Left ventricle myocardium inferior (tissue), 1 donor: ENCODE measurements around the gene TBC1D12. TPM values are rescaled to one million over a fixed set of nuclear protein-coding genes. Genes with fewer than 3 reads are reported as not detected.

Experiments
- DNase-seq: peaks from one replicate; pipeline ENCODE4 v3.0.0-alpha.2; 2020
- H3K27ac ChIP-seq: fragments of 200-600 bp; replicated peaks from 2 replicates; pipeline ENCODE4 v1.8.0; 2021
- H3K27me3 ChIP-seq: fragments of 200-600 bp; 2 replicates; pipeline ENCODE4 v1.8.0; 2021; ENCODE audit warnings: low read depth
- H3K36me3 ChIP-seq: fragments of 200-600 bp; 2 replicates; pipeline ENCODE4 v1.8.0; 2021
- H3K4me1 ChIP-seq: fragments of 200-600 bp; 2 replicates; pipeline ENCODE4 v1.8.0; 2021
- H3K4me3 ChIP-seq: fragments of 200-600 bp; 2 replicates; pipeline ENCODE4 v1.8.0; 2021; ENCODE audit warnings: mild to moderate bottlenecking, moderate library complexity
- H3K9me3 ChIP-seq: fragments of 200-600 bp; replicated peaks from 2 replicates; pipeline ENCODE4 v1.8.0; 2021
- CTCF ChIP-seq: fragments of 200-600 bp; IDR thresholded peaks from 2 replicates; pipeline ENCODE4 v1.8.0; 2021; ENCODE audit warnings: antibody characterized with exemption, mild to moderate bottlenecking, borderline replicate concordance
- intact Hi-C: fragments of 100-400 bp; cut with micrococcal nuclease; formaldehyde crosslinking; loops from one replicate; pipeline ENCODE4 v1.11.0; 2022
- total RNA-seq: library from RNA; stranded (reverse); fragmentation: NEBNext Ultra II Directional; extraction: Animal tissue kit (Norgen Biotek cat#: 25700); gene quantifications from one replicate; pipeline ENCODE4 v1.2.1, GENCODE V29; 2021
- donor health status: DM: no; HTN: yes; CAD: no; lungs with severe emphysema.

Gene TBC1D12
- total RNA-seq, 1 donor from 2014 or later: 4.4 TPM

DNA sequence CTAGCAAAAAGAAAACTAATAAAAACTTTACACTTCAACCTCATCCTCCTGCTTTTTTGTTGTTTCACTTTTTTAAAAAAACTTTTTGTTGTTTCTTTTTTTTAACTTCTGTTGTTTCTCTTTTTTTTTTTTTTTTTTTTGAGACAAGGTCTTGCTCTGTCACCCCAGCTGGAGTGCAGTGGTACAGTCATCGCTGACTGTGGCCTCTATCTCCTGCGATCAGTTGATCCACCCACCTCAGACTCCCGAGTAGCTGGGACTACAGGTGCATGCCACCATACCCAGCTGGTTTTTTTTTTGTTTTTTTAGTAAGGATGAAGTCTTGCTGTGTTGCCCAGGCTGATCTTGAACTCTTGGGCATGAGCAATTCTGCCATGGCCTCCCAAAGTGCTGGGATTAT lies 85.2 kb downstream of the TBC1D12 start:
- TF ChIP-seq CTCF: no peak
- Histone ChIP-seq H3K36me3 (peaks cover 18% of the 10 kb centered on the region), H3K27me3 (no peaks in the 10 kb centered on the region), H3K27ac (no peak overlapping the region), H3K4me1 (peaks cover 23% of the 10 kb centered on the region), H3K4me3 (no peak overlapping the region), H3K9me3 (peaks cover 38% of the 10 kb centered on the region)
- DNase-seq: no peak
- intact Hi-C loops: no loop called here

GRCh38 chr10:94489107-94489506 lies 86.8 kb downstream of the TBC1D12 start:
- peaks cover 22% of the 10 kb centered on the region for H3K9me3 ChIP-seq
- H3K4me1 ChIP-seq: peaks cover 23% of the 10 kb centered on the region
- H3K27ac ChIP-seq: no peak overlapping the region
- intact Hi-C loops: no loop called here
- no peak overlapping the region for H3K4me3 ChIP-seq
- TF ChIP-seq CTCF: no peak
- no peak for DNase-seq
- no peaks in the 10 kb centered on the region for H3K27me3 ChIP-seq
- peaks cover 5% of the 10 kb centered on the region for H3K36me3 ChIP-seq

- Histone ChIP-seq H3K27me3 (no peaks in the 10 kb centered on the region), H3K4me1 (peaks cover 23% of the 10 kb centered on the region), H3K4me3 (no peak overlapping the region), H3K27ac (no peak overlapping the region), H3K36me3 (no peaks in the 10 kb centered on the region), H3K9me3 (peaks cover 14% of the 10 kb centered on the region)
- intact Hi-C loops: no loop called here
- no peak for TF ChIP-seq CTCF
- DNase-seq: no peak
These were observed 87.8 kb downstream of the TBC1D12 start for GRCh38 chr10:94489976-94490788.

GRCh38 chr10:94490789-94491039 lies 88.4 kb downstream of the TBC1D12 start:
- no peak for DNase-seq
- no peak for TF ChIP-seq CTCF
- H3K4me1 ChIP-seq: peaks cover 23% of the 10 kb centered on the region
- H3K27ac ChIP-seq: no peak overlapping the region
- no peaks in the 10 kb centered on the region for H3K36me3 ChIP-seq
- intact Hi-C loops: no loop called here
- H3K27me3 ChIP-seq: no peaks in the 10 kb centered on the region
- peaks cover 14% of the 10 kb centered on the region for H3K9me3 ChIP-seq
- H3K4me3 ChIP-seq: no peak overlapping the region

DNA sequence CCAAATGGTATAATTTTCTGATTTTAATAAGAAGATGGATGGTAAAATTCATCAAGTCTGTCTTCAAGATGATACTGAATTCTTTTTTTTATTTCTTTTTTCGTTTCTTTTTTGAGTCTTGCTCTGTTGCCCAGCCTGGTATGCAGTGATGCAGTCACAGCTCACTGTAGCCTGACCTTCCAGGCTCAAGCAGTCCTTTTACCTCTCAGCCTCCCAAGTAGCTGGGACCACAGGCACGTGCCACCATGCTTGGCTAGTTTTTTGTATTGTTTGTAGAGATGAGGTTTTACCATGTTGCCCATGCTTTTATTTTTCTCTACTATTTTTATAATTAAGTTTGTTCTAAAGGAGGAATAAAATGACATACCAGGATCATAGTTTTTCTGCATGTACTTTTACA lies 91.1 kb downstream of the TBC1D12 start:
- no peak for DNase-seq
- Histone ChIP-seq H3K36me3 (no peaks in the 10 kb centered on the region), H3K27me3 (no peaks in the 10 kb centered on the region), H3K27ac (no peak overlapping the region), H3K4me1 (peaks cover 26% of the 10 kb centered on the region), H3K4me3 (no peak overlapping the region), H3K9me3 (peaks cover 4% of the 10 kb centered on the region)
- intact Hi-C loops: no loop called here
- no peak for TF ChIP-seq CTCF
